ENCODE results near the gene PGA5.
"Not testable (repeated sequence)": the region's sequence is repeated elsewhere in the genome, so short reads cannot be mapped to it uniquely, and the experiment has no call there.

DNA sequence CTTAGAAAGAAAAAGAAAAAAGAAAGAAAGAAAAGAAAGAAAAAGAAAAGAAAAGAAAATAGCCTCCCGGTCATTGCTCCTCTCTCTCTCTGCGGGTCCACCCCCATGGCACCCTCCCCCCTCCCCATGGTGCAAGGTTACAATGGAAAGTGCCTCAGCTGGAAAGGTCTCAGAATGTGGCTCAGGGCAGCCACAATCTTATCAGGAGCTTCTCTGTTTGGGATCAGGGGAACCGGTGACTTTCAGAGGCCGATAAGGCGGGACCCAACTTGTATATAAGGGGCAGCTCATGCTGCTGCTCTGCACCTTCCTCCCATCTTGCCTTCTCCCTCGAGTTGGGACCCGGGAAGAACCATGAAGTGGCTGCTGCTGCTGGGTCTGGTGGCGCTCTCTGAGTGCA is 18.9 kb upstream of the PGA5 start, which contains the start of gene PGA4:
- TF ChIP-seq POLR2A, POLR2AphosphoS5, TAF1, POU2F2, SPI1 (IDR thresholded peaks at IDR 0.05; ENCODE audit: low read depth, low read length): not testable (repeated sequence)

Measured in GM12891 (cell line).